NCI-H1105 (cell line): ENCODE measurements around the gene NANS.
"Not testable (repeated sequence)": the region's sequence is repeated elsewhere in the genome, so short reads cannot be mapped to it uniquely, and the experiment has no call there.

Experiments
- DNase-seq: peaks from one replicate; lab custom pipeline; 2025; lab: John Stamatoyannopoulos, UW

NANS gene

DNA sequence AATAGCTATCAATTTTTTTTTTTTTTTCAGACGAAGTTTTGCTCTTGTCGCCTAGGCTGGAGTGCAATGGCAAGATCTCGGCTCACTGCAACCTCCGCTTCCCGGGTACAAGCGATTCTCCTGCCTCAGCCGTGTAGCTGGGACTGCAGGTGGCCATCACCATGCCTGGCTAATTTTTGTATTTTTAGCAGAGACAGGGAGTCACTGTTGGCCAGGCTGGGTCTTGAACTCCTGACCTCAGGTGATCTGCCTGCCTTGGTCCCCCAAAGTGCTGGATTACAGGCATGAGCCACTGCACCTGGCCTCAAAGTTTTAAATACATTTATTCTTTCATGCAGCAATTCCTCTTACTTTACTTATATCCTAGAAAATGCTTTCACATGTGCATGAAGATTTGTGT, 44.9 kb downstream of the NANS start:
- no peak for DNase-seq

DNA sequence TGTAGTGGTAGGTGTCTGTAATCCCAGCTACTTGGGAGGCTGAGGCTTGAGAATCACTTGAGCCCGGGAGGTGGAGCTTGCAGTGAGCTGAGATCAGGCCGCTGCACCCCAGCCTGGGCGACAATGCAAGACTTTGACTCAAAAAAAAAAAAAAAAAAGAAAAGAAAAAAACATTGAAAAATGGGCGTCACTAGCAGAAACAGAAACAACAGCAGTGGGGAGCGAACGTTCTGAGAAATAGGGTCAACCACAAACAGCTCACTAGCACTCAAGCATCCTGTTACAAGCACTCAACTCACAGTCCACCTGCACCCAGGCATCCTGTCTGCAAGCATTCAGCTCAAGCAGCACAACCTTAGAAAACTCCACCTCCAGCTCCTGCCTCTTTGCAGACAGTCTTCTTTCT, 45.3 kb downstream of the NANS start:
- DNase-seq = no peak

DNA sequence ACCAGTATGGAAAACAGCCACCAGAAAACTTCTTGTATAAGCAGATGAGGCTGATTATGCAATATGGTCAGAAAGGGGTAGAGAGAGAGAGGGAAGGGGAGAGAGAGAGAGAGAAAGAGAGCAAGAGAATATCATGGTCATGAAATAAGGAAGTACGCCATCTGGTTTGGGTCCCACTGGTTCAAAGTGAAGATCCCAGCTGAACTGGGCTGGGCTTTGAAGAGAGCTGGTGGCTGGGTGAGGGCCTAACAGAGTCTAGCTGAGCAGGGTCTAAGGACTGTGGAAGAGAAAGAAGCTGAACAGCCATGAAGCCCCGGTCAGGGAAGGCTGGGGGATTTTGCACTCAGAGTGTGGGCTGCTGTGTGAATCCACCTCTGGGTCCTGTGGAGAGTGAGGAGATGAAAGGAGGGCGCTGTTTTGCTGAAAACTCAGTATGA, 47.9 kb downstream of the NANS start:
- DNase-seq = no peak

DNA sequence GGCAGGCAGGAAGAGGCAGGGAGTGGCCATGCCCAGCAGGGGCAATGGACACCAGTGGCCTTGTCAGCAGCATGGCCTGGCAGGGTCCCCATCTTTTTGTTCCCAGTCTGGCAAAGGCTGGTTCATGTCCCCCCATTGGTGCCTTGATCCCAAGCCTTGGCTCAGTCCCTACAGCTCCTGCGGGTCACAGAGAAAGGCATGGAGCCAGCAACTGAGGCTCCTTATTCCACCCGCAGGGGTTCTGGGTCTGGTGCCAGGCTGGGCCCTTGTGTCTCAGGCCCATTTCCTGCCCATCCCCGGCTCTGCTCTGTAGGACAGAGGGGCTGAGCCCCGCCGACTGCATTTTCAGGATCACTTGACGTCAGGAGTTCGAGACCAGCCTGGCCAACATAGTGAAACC, 48.5 kb downstream of the NANS start:
- no peak for DNase-seq

DNA sequence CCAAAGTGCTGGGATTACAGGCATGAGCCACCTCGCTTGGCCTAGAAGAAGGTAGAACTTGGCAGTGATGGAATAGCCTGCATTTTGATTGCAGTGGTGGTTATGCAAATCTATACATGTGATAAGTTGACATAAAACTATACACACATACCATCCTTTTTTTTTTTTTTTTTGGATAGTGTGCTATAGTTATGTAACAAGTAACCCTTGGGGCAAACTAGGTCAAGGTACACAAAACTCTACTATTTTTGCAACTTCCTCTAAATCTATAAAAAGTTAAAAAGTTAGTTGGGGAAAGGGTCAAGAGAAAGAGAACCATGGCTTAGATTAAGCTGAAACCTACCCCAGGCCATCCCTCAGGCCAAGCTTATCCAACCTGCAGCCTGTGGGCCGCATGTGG, 51.4 kb downstream of the NANS start:
- no peak for DNase-seq

DNA sequence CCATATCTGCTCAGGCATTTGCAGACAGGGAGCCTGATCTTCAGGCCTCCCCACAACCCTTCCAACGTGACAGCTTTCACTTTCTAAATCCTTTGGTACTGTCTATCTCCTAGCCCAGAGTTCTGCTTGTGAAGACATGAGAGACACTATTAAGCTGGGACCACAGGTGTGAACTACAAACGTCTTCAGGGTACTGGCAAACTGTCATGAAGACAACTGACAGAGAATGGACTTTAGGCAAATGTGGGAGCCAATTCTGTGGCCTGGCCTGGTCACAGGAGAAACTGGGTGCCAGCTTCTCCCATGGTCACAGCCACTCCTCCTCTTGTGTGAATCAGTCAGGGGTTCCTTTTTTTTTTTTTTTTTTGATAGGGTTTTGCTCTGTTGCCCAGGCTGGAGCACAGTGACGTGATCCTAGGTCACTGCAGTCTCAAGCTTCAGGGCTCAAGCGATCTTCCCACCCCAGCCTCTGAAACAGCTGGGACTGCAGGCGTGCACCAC, 52.0 kb downstream of the NANS start:
- DNase-seq = no peak

DNA sequence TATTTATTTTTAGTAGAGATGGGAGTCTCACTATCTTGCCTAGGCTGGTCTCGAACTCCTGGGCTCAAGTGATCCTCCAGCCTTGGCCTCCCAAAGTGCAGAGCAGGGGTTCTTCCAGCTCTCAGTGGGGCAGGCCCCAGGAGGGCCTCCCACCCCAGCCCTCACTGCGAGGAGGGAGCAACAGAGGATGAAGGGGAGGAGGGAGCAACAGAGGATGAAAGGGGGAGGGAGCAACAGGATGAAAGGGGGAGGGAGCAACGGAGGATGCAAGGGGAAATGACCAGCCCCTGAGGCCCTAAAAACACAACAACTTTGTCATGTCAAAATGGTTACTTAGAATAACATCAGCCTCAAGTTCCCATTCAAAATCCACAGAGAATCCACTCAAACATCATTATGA, 52.5 kb downstream of the NANS start:
- DNase-seq = no peak

DNA sequence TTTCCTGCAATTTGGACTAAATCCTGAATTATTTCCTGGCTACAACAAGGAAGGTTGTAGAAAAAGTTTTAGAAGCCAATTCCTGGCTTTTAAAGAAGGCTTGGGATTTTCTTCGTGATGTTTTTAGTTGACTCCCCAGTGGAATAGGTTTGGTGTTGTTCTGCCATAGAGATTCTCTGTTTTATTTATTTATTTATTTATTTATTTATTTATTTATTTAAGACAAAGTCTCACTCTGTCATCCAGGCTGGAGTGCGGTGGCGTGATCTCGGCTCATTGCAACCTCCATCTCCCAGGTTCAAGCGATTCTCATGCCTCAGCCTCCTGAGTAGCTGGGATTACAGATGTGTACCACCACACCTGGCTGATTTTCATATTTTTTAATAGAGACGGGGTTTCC, 60.6 kb downstream of the NANS start:
- DNase-seq = not testable (repeated sequence)

DNA sequence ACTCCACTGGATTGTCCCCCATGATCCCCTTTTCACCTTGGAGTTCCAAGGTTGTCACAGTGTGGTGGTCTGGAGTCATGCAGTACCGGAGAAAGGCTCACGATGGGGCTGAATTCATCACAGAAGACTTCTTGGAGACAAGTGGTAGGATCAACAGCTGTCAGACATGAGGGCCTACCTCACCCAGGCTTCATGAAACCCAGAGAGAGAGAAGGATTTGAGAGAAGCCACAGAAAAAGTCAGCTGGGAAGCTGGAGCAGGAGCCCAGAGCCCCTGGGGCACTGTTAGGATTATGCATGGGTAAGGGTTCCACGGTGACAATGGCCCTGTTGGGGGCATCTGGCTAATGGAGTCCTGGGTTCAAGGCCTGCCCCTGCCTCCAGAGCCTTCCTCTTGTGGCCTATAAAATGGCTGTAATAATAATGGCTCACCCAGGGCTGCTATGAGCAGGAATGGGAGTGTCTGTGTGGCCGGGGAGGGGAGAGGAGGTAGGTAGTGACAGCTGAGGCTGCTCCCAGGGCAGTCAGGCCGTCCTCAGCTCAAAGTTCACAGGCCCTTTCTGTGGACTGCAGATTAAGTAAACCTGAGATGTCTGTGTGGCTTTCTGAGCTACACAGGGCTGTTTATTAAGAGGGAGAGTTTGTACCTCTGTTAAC, 61.6 kb downstream of the NANS start:
- DNase-seq = no peak

DNA sequence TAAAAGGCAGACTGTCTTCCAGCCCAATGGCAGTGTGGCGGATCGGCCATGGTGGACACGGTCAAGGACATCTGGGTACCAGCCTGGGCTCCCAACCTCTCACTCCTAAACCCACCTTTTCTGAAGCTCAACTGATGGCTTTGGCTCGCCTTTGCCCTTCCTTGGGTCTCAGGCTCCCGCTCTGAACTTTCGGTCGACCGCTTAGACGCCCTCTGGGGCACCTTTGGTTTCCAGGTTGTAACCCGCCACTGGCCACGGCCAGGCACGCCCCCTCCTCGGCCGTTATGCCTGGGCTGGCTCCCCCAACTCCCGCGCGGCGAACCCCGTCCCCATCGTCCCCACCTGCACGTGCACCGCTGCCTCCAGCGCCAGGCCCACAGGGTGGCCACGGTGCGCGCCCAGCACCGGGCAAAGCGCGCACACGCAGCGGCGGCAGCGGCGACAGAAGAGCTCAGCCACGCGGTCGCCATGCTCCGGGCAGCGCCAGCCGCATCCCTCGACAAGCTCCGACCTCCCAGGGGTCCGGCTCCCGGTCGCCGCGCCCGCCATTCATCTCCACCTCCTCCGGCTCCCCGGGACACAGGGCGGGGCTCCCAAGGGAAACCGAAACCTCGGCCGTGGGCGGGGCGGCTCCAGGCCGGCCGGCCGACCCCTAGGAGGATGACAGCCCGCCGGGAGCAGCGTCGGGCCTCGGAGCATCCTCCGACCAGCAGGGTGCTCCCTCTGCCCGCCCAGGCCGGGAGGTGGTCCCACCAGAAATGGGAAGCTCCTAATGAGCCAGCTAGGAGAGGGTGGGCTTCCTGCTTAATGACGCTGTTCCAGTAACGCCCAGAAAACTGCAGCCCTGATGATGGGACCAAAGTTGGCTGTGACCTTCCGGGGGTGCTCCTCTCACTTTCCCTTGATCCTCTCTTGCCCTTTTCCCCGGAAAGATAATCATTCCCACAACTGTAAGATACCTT, 62.4 kb downstream of the NANS start, which contains the start of gene TRIM14:
Gene TRIM14, minus strand, starts transcription at position 583 of the 962 bp plus-strand sequence. Its CDS starts 34 bp downstream, at position 549.
- DNase-seq = peak; percentile 28

DNA sequence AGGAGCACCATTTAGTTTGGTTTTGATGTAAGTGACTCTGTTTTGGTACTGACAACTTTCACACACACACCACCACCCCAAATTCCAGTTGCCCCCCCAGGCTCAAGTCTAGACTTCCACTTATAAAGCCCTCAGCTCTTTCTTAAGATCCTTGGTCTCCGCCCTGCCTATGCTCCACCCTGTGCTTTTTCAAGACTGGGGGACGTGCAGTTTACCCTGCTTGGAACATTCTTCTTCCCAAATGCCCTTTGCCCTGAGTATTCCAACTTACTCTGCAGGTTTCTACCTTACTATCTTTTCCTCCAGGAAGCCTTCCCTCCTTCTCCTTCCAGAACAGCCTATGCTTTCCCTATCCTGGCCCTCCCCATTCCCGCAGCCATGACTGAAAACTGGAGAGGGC, 63.9 kb downstream of the NANS start:
- DNase-seq = no peak

DNA sequence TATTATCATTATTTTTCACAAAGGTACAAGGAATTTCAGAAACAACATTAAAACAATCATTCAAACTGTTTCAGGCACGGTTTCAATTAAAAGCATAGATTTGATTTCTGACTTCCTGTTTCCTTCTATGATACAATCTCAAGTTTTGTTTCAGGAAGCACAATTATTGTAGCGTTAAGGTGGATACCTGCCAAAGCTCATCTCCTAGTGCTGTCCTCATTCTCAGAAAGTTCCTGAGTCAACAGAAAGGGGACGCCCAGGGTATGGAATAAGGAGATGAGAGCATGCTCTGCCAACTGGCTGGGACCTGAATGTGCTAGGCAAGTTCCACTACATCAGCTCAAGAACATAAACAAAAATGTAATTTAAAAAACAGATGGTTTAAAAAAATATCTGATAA, 64.5 kb downstream of the NANS start:
- no peak for DNase-seq

DNA sequence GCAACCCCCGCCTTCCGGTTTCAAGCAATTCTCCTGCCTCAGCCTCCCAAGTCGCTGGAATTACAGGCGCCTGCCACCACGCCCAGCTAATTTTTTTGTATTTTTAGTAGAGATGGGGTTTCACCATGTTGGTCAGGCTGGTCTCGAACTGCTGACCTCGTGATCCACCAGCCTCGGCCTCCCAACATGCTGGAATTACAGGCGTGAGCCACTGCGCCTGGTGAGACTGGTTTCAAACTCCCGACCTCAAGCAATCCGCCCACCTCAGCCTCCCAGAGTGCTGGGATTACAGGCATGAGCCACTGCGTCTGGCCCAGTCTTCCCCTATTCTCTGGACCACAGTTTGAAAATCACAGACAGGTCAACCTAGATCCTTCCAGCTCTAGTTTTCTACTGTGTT, 67.6 kb downstream of the NANS start:
- DNase-seq = not testable (repeated sequence)

DNA sequence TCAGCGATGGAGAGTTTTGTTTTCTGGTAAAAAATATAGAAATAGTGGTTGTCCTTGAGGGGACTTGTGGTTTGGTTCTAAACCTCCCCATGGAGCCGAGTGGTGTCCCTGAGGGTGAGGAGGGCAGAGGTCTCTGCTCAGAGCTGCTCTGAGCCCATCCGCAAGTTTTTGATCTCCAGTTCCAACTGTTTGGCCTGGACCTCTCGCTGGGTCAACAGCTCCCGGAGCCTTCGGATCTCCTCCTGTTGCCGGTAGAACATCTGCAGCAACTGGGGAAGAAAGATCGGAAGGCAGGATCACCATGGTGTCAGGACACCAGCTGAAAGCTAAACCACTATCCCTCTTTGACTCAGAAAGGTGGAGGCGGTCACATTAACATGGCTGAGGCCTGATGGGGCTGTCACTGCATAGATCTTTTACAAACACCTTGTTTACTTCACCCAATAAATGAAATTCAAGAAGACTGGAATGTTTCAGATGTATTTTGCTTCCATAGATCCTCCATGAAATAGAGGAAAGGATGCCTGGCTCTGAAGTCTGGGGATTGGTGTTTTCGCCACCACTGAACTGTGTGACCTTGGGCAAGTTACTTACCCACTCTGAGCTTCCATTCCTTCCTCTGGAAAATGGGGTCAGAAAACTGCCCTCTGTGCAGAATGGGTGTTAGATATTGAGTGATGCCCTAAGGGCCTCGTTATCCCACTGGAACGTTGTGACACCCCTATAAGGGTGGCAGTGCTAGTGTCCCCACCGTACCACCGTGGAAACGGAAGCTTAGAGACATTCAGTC, 68.3 kb downstream of the NANS start:
- no peak for DNase-seq

DNA sequence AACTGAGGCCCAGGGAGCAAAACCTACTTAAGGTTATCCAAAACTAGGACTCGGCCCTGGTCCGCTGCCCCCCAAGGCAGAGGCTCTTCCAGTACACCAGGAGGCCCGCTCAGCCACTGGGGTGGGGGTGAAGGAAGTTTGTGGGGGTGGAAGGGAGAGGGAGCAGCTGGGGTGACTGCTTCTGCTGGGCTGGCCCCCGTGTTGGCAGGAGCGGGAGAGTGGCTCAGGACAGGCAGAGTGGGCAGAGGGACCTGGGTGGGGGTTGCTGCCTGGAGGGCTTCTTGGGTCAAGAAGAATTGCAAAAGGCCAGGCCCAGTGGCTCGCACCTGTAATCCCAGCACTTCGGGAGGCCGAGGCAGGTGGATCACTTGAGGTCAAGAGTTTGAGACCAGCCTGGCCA, 70.7 kb downstream of the NANS start:
- no peak for DNase-seq

DNA sequence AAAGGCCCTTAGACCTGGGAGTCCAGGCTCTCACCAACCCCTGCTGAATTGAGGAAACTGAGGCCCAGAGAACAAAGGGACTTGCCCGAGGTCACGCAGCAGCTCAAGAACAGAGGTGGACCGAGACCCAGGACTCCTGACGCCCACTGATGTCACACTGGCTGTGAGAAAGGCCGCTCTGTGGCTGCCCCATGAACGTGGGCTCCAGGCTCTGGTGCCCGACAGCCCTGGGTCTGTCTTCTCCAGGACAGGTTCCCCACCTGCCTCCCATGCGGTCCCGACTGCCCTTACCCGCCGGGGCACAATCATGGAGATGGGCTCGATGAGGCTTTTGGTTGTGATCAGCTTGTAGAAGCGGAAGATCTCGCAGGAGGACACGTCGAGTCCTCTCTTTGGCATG, 71.8 kb downstream of the NANS start:
- DNase-seq = no peak

DNA sequence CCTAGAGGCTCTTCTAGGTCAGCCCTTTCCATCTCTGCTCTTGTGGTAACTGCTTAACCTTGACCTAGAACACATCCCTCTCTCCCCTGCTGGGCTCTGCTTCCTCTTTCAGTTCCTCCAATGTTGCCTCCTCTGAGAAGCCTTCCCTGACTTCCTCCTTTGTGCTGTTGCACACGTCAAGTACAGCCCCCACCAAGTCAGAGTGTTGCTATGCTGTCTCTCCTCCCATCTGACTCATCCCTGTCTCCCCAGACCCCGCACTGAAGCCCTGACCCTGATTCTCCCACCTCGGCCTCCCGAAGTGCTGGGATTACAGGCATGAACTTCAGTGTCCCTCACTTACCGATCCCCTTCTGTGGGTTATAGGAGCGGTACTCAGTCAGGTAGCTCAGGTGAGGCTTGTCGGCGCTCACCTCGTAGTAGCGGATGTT, 72.9 kb downstream of the NANS start:
- no peak for DNase-seq

DNA sequence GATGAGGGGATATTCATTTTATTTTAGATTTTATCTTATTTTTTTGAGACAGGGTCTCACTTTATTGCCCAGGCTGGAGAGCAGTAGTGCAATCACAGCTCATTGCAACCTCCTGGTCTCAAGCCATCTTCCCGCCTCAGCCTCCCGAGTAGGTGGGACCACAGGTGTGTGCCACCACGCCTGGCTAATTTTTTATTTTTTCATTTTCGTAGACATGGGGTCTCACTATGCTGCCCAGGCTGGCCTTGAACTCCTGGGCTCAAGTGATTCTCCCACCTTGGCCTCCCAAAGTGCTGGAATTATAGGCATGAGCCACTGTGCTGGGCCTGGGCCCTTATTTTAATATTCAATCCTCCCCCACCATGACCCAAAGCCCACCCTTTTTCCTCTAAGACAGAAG, 73.5 kb downstream of the NANS start:
- DNase-seq = not testable (repeated sequence)

DNA sequence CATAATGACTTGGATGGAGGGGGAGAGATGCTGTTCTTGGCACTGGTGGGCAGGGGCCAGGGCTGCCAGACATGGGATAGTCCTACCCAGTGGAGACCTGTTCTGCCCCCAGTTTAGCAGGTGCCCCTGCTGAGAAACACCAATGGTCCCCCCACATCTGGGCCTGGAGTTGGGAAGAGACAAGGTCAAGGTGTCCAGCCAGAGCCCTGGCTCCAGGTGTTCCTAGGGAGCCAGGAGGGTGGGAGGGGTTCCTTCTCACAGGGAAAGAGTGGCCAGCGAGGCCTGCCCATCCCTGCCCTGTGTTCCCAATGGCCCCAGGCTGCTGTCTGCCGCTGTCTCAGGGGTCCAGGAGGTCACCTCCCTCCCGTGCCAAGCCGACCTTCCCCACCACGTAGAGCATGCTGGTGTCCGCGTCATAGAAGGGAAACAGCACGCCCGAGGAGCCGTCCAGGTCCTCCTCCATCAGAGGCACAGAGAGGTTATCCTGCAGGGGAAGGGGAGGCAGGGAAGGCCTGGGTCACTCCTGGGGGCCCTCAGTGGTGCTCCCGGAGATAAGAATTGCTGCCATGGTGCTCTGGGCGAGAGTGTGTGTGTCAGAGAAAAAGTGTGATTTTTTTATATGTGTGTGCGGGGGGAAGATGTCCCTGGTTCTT, 74.2 kb downstream of the NANS start:
- no peak for DNase-seq

DNA sequence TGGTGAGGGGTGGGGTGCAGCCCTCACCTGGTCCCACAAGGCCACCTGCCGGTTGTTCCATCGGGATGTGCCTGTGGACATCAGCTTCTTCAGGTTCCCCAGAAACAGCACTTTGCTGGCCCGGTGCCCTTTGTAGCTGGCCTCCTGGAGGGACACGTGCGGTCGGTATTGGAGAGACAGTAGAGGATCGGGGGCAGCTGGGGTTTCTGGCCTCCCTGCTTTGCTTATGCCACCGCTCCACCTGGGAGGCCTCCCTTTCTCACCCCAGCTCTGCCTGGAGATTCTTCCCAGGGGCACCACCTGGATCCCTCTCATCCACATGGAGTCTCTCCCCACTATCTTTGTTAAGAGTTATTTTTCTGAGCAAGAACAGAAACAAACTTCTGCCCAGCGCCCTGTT, 75.6 kb downstream of the NANS start:
- DNase-seq = no peak
